CD4-positive, alpha-beta T cell treated with Interleukin-6 for 4 hours (primary cell): Measurements from ENCODE around the gene ADAP1.
A peak's percentile ranks its signal among the peaks of the same experiment; 100 is the strongest.
"Not testable (repeated sequence)": the region's sequence is repeated elsewhere in the genome, so short reads cannot be mapped to it uniquely, and the experiment has no call there.

Experiments
- DNase-seq: peaks from one replicate; pipeline ENCODE4 v3.0.0-alpha.2; 2020; ENCODE audit warnings: mixed read lengths

The ADAP1 gene

GRCh38 chr7:935874-936385 is 18.6 kb downstream of the ADAP1 start:
- no peak for DNase-seq

- no peak for DNase-seq
Measured at GRCh38 chr7:935164-935873, 19.2 kb downstream of the ADAP1 start.

GRCh38 chr7:934469-935163 is 19.9 kb downstream of the ADAP1 start:
- no peak for DNase-seq

GRCh38 chr7:932651-932975 is 21.9 kb downstream of the ADAP1 start:
- no peak for DNase-seq

- no peak for DNase-seq
Measured at GRCh38 chr7:931871-932650, 22.4 kb downstream of the ADAP1 start.

GRCh38 chr7:930975-931758 is 23.3 kb downstream of the ADAP1 start:
- no peak for DNase-seq

GRCh38 chr7:929311-929711 is 25.2 kb downstream of the ADAP1 start:
- no peak for DNase-seq

GRCh38 chr7:927031-927671 is 27.3 kb downstream of the ADAP1 start:
- DNase-seq: no peak

GRCh38 chr7:926061-927030 is 28.1 kb downstream of the ADAP1 start:
- no peak for DNase-seq

GRCh38 chr7:925601-926000 is 28.9 kb downstream of the ADAP1 start:
- peak; percentile 61 for DNase-seq

- DNase-seq: peak; percentile 50
Measured at GRCh38 chr7:924541-925231, 29.8 kb downstream of the ADAP1 start.

- DNase-seq: not testable (repeated sequence)
Measured at GRCh38 chr7:924042-924441, 30.4 kb downstream of the ADAP1 start.

- DNase-seq: peak; percentile 96
Measured at GRCh38 chr7:923108-924041, 31.1 kb downstream of the ADAP1 start.

GRCh38 chr7:922334-923107 is 32.0 kb downstream of the ADAP1 start:
- peak; percentile 56 for DNase-seq

- peak; percentile 30 for DNase-seq
Measured at GRCh38 chr7:921581-922333, 32.7 kb downstream of the ADAP1 start.

- no peak for DNase-seq
Measured at GRCh38 chr7:921071-921461, 33.4 kb downstream of the ADAP1 start.

- peak; percentile 37 for DNase-seq
Measured at GRCh38 chr7:920351-921070, 34.0 kb downstream of the ADAP1 start.
